ENCODE measurements around the gene ATP11C.

Gene ATP11C

DNA sequence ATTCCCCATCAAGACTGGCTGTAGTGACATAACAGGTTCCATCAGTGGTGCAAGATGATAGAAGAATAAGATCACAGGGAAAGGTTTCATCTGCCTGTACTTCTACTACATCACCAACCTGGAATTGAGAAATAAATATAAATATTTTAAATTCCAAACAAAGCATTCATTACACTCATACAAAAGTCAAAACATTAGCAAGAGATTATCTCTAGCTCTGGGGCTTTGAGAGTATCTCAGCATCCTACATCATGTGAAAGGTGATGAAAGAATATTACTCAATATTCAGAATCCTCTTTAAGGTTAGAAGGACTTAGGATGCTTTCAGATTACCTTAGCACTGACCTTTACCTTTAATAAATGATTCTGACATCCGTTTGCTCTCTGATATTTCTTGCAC lies 128.4 kb downstream of the ATP11C start:
- no peak for DNase-seq (ENCODE audit: low read depth in 2 of 2)

DNA sequence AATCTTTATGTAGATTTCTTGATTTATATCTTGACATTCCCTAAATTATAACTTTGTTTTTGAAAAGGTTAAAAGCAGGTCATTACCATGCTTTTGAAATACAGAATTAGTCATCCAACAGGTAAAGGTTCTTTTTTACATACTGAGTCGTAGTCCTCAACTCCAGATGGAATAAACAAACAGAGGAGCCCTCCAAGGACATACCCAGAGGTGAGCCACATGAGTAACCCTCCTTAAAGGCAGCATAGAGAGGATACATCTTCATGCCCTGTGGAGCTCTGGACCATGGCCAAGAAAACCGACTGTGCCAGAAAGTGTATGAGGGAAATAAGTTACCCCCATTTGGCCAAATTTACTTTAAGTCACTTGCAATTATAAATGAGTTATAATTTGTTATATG lies 129.6 kb downstream of the ATP11C start:
- DNase-seq (ENCODE audit: low read depth in 2 of 2) = no peak

DNA sequence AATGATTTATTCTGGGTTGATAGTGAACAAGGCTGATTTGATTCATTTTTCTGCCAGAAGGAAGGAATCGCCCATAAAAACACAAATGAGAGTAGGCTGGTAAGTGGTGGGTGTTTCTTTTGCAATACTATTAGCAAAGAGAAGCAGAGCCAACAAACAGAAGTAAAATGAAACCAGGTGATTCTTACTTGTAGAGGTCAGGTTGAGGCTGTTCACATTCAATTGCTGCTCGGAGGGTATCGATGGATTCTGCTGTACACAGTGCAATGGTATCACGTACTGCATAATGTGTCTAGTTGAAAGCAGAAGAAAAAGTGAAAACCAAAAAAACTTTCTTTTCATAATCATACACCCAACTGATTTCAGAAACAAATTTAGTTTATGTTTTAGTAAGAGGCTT lies 130.8 kb downstream of the ATP11C start:
- DNase-seq (ENCODE audit: low read depth in 2 of 2) = no peak

DNA sequence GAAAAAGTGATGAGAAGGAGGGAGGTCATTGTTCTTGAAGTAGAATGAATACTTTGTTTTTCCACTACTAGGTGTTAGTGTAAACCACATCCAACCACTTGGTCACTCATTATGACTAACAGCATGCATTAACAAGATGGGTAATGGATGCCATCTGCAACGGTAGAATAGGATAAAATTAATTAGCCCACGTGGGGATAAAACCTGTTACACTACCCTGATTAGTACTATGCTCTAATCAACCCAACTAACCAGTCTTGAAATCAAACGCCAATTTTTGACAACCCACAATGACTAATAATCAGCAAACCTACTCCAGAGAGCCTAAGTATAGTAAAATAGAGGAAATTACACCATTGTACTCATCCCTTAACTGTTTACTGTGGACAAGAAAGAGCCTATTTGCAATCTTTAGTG lies 131.4 kb downstream of the ATP11C start:
- no peak for DNase-seq (ENCODE audit: low read depth in 2 of 2)

DNA sequence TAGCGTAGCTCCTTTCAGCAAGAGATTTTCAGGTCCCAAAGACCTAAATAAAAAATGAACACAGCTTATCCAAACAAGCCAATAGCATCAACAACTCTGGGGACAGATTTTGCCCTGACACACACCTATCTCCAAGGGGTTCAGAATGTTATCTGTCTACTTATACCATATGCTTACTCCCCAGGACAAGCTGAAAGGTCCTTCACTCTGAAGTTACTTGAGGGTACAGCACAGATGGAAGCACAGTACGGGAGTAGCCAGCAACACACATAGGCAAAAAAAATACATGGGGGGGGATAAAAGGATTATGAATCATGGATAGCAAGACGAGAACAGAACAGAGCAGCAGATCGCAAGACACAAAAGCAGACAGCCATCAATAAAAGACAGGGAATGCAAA lies 134.2 kb downstream of the ATP11C start:
- no peak for DNase-seq (ENCODE audit: low read depth in 2 of 2)

DNA sequence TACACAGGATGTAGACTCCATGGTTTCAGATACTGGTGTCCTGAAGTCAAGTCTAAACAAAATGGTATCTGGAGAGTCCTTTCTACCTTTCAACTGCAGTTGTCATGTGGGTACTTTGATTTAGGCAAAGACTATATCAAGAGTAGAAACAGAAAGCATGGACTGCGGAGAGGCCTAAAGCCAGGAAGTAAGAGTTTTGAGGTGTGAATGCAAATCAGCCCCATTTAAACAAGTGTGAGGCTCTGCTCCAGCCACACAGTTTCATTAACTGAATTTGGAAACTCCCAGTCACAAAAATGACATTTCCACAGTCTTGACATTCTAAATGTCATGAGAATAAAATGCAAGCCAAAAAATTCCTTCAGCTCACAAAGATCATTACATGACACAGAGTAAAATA lies 137.7 kb downstream of the ATP11C start:
- no peak for DNase-seq (ENCODE audit: low read depth in 2 of 2)

DNA sequence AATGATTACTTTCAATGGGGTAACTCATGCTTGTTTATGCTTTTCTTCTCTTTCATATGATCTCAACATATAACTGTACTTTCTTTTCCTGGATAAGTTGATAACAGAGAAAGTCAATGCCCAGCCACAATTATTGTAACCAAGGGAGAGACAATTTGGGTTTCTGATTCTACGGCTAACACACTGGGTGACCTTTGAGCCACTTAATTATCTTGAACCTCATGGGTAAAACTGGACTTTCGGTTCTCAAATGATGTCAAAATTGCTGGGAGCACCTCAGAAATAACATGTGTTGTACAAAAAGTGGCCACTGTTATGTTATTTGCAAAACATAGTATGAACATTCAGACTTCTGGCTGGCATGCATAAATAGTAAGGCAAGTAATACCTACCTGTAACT lies 145.3 kb downstream of the ATP11C start:
- DNase-seq (ENCODE audit: low read depth in 2 of 2) = no peak

DNA sequence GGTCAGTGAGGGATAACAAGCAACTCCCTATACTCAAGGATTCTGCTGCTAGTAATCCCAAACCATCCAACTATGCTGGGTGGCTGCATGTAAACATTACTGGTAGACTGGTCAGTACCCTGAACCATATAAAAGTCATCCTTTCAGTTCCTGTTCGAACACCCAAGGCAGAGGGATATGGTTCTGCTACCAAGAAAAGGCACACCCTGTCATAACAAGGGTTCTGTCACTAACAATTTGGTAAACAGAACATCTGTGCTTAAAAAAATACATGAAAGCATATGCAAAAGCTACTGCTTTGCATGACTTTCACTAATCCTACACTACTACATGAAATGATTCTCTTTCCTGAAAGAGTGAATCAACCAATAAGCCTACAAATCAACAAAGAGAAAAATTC lies 148.0 kb downstream of the ATP11C start:
- no peak for DNase-seq (ENCODE audit: low read depth in 2 of 2)

DNA sequence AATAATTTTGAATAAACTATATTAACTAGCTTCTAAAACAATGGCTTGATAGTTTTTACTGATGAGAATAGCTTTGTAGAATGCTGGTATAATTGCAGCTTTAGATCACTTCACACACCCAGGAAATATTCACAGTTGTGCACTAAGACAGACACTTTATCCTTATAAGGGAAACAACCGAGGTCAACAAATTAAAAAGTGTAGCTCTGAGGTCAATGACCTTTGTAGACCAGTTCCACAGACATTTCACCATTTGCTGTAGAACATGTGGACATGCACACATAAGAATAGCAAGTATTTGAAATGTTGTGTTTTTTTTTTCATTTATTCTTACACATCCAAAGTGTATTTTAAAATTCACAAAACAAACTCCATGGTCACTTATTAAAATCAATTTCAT lies 148.9 kb downstream of the ATP11C start:
- DNase-seq (ENCODE audit: low read depth in 2 of 2) = no peak

DNA sequence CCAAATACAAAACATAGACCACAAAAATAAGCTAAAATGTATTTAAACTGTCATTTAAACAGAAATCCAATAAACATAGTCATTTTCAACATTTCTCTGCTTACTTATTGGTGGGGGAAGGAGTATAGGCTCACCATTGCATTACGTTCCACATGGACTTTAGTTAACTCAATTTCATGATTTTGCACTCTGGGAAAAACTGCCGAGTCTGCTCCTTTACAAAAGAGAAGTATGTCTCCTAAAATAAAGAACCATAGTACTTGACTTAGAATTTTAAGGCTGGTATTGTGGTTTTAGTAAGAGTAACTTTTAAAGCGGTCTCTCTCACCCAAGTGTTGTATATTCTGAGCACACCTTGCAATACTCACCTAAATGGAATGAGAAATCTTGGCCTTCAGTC lies 149.8 kb downstream of the ATP11C start:
- DNase-seq (ENCODE audit: low read depth in 2 of 2) = no peak

DNA sequence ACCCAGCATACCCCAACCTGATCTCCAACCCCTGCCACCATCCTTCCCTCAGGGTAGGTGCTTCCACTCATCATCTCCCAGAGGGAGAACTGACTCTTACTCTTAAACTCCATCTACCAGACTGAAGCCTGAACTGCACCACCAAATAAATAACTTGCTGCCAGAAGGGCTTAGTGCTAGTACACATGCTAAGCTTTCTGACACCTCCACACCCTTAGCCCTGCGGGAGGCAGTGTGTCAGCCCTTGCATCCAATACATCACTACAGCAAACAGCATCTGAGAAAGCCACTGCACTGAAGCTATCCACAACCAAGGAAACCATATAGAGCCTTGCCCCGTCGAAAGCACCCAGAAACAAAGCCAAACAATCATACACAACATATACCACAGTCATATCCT lies 156.3 kb downstream of the ATP11C start:
- no peak for DNase-seq (ENCODE audit: low read depth in 2 of 2)

DNA sequence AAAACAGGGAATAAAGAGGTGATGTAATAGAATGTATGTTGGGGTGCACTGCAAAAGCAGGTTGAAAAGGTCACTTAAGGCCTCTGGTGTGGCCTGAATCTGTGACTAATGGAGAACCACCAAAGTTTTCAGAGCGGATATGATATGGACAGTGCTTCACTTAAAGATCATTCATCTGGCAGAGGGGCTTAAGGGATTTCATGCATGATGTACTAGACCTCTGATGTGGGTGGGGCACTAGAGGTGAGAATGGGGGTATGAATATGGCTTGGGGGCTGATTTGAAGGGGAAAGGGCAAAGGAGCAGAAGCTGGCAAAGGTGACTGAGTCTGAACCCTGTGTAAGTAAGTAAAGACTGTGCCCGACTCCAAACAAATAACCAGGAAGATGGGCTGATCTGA lies 162.5 kb downstream of the ATP11C start:
- DNase-seq (ENCODE audit: low read depth in 2 of 2) = no peak

DNA sequence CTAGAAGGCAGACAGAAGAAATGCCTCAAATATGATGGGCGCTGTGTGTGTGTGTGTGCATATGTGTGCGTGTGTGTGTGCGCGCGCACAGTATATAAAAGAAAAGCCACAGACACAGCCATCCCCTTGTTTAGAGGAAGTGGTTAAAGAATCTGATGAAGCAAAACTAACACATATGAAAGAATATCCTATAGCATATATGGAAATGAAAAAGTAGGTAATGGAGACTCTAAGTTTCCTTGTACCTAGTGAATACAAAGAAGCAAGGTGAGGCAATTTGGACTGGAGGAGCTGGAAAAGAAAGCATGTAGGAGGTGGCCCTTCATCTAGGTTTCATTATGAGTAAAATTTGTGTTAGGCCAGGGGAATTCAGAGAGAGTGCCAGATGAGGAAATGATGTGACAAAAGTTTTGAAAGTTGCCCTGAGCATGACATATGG lies 166.3 kb downstream of the ATP11C start:
- no peak for DNase-seq (ENCODE audit: low read depth in 2 of 2)

DNA sequence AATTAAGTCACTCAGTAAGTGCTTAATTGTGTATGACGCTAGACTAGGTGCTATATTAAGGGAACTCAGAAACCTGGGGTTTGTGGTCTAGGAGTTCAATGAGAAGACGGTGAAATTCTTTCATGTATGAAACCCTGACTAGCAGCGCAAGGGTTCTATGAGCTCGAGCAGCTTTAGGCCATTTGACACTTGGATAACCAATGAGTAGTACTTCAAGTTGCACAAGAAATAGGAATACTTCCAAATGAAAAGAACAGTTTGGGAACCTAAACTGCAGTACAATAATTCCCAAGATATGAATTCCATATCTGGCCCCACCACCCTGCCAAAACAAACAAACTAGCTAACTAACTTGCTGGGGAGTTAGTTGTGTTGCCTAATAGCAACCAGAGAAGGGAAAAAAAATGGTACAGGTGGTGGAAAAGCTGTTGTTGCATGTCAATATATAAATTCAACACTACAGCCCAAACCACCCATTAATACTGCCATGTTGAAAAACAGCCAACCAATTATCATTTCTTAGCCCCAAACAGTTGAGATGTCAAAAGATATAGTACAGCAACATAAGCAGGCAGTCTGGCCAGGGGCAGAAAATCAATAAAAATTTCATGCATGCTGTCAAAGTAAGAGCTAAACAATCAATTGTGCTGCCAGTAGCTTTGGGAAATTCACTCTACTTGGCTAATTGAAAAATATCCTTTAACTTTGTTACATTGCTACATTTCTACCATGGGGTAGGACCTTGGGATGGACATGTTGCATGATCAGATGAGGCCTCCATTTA lies 170.3 kb downstream of the ATP11C start:
- DNase-seq (ENCODE audit: low read depth in 2 of 2) = no peak

DNA sequence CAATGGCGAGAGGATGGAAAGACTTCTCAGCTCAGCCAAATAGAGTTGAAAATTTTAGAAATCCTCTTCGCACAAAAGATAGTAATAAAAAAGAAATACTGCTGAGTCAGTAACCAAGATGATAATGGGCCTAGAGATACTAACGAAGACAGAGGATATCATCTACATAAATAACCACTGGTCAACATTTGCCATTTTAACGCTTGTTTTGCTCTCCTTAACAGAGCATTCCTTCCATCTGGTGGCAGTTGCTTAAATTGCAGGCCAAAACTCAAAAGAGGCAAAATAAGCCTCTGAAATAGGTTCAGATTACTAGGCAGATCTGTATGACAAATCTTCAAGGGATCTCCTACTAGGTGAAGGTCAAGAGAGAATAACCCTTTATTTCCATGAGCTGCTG lies 173.2 kb downstream of the ATP11C start:
- no peak for DNase-seq (ENCODE audit: low read depth in 2 of 2)

DNA sequence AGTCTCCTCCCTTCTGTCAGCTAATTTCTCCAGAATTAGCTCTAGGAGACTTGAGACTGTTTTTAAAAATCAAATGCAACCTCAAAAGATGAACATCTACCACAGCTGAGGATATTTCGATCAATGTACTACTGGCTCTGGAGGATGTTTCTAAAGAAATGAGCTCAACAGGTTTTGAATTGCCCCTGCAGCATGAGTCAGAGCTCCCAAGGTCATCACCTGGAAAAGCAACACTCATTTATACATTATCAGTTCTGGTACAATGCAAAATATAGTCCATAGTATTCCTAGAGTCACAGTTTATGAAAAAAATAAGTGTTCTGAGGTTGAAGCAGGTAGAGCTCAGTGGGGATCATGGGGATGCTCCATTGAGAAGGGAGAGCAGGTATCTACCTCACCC lies 174.0 kb downstream of the ATP11C start:
- DNase-seq (ENCODE audit: low read depth in 2 of 2) = no peak

DNA sequence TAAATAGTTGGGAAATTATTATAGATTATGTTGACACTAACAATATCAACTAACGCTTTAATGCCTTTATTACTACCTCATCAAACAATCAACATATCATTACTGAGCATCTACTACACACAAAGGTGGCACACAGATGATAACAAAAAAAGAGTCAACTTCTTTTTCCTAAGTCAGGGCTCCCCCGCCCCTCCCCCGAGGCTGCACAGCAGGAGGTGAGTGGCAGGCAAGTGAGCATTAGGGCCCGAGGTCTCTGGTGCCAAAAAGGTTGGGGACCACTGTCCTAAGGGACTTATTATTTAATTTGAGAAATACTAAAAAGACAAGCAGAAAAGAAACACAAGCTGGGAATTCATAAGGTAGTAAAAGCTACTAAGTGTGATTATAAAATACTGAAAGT lies 174.6 kb downstream of the ATP11C start:
- DNase-seq (ENCODE audit: low read depth in 2 of 2) = no peak

DNA sequence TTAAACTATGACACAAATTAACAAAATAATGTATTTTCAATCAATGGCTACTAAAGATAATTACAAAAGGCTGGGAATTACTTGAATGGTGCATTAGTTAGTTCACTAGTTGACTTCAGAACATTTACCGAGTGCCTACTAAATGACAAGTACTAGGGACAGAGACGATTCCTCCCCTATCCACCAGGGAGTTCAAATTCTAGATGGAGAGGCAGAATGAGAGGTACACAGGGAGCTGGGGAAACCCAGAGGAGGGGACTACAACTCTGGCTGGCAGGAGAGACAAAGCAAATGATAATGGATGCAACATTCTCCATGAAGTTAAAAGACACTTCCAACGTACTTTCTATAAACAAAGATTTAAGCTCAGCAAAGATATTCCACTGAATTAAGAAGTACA lies 181.8 kb downstream of the ATP11C start:
- DNase-seq (ENCODE audit: low read depth in 2 of 2) = no peak

DNA sequence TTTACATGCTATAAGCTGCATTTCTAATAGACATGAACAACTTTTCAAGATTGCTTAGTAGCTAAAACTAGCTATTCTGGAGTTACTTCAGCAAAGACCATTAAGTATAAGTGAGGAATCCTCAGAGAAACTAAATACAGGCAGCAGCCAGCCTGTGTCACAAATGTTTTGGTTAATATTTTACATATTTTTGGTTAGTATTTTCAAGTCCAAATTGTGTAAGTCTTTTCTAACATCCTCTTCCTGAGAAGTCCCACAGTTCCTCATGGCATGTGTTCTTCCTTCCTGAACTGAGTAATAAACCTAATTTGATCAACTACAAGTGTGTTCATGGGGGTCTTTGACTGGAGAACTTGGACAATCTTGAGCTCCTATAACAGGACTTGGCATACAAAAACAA lies 182.5 kb downstream of the ATP11C start:
- DNase-seq (ENCODE audit: low read depth in 2 of 2) = no peak

DNA sequence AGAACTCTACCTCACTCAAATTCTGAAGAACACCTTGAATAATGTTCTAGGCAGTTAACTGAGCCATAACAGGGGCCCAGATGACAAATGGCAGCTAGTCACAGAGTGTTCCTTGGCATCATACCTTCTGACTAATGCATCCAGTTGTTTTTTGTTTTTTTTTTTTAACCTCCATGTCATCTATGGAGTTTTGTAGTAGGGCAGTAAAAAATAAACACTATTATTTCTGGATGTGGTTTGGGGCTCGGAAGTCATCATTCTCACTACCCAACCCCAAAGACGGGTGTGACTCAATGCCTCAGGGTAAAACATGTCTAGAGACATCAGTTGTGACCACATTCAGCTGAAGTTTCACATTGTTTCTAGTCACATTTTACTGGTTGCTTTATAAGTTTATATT lies 193.7 kb downstream of the ATP11C start:
- DNase-seq (ENCODE audit: low read depth in 2 of 2) = no peak

DNA sequence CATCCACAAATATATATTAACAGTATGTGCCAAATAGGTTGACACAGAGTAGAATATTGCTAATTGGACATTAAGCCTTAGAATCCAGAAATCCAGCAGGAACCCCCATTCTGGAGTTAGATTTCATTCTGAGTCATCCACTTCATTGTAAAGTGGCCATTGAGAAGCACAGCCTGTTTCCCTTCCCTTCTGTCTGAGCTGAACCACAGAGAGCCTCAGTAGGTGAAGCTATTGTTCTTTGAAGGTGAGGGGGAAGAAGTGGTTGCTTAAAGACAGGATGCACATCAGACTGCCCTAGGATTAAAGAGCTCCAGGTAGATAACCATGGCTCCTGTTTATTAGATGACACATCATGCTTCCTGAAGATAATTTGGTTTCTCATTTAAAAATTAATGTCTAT lies 194.3 kb downstream of the ATP11C start:
- DNase-seq (ENCODE audit: low read depth in 2 of 2) = no peak

DNA sequence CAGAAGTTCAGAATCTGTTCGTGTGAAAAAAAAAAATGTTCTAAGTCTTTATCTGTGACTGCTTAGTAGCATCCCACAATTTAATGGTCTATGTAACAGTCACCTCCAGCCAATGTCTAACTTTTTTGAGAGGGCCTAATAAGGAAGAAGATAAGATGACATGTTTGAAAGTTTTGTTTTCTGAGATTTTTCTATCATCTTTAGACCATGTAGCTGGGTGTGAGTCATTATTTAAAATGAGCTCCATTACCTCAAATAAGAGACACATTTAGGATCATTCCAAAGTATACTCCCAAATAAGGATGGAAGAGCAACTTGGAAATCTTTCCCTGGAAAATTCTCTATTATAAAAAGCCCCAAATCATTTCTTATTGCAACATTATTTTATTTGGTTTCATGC lies 196.7 kb downstream of the ATP11C start:
- DNase-seq (ENCODE audit: low read depth in 2 of 2) = no peak

DNA sequence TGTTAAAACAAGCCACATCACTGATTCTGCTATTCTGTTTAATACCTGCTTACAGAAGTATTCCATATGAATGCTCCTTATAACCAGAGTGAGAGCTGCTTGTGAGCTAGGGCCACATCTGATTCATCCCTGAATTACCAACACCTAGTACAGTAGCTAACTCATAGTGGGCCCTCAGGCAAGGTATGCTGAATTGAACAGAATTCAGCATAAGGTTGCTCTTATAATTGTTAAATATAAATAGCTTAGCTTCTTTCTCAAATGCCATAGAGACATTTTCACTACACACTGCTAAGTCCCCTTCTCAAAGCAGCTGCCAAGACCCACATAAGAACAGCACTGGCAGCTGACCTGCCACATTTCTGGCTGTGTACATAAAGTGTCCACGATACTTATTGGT lies 197.9 kb downstream of the ATP11C start:
- DNase-seq (ENCODE audit: low read depth in 2 of 2) = no peak

DNA sequence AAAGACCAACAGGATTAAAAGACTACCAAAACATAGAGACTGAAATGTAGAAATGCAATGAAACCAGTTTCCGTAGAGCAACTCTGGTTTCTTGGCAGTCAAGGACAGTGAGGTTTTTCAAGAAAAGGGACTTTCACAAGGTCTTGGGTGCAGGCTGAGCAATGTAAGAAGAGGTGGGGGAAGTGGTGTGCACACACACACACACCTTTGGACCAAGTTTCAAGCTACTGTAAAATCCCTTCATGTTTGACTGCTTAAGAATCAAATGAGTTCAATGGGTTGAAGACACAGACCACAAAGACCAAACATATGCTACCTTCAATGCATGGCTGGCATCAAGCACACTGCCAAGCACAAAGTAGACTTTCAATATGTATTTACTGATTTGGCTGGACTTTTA lies 207.1 kb downstream of the ATP11C start:
- DNase-seq (ENCODE audit: low read depth in 2 of 2) = no peak

All from stimulated activated CD4-positive, alpha-beta T cell treated with anti-CD3 and anti-CD28 coated beads, Interleukin-1b, Interleukin-23, amount 100 ng/mL, for 1 hour (primary cell).